ENCODE measurements around the gene TMEM145.

The TMEM145 gene

GRCh38 chr19:42277821-42278451 is 35.2 kb upstream of the TMEM145 start:
- DNase-seq (ENCODE audit: low spot score) (no peak), FAIRE-seq (no peak)

DNA sequence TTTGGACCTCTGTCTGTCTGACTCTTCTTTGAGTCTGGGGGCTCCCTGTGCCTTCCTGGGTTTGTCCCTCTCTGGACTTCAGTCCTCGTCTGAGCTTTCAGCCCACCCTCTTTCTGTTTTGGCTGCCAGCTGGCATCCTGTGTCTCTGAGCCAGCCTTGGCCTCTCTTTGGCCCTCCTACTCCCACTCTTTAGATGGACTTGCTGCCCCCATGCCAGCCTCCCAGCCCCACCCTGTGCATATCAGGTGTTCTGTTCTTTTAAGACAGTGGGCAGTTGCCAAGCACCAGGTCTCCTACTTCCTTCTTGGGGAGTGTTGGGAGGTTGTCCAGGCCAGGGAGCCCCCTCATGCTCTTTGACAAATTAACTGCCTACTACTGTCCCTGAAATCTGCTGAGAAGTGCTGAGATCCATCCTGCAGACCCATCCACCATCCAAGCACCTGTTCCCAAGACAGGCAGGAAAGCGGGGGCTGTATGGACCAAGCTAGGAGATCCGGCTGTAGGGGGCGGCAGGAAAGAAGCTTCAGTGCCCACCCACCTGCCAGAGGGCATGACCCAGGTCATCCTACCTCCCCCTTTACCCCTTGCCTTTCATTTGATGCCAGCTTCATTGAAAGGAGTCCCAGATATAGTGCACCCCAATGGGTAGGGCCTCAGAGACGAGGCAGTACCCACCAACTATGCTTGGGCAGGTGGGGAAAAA is 34.5 kb upstream of the TMEM145 start:
- FAIRE-seq (no peak), DNase-seq (ENCODE audit: low spot score) (no peak)

DNA sequence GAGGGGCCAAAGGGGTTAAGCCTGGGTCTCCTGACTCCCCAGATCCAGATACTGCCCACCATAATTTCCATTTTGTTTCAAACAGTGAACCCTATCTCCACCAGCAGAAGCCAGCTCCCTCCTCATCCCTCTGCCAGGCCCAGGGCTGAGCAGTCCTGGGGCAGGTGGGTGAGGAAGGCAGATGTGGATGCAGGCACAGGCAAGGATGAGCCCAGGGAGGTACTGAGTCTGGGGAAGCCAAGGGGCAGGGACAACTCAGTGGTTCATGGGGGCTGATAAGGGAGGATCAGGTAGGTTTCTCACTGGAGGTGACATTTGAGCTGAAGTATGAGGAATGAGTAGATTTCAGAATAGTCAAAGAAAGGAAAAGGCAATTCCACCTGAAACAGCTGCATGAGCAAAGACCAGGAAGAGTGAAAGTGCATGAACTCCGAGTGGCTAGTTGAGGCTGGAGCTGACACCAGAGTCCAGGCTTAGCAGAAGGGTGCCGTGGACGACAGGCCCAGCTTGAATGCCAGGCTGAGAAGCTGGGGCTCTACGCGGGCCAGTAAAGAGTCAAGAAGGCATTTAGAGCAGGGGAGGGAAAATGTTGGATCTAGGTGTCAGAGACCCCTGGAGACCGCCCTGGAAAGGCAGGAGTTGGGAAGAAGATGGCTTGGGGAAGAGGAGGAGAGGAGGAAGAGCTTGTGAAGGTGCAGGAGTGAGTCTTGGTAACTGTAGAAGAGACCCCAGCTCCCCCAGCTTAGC is 33.8 kb upstream of the TMEM145 start:
- no peak for FAIRE-seq
- DNase-seq (ENCODE audit: low spot score) = no peak

DNA sequence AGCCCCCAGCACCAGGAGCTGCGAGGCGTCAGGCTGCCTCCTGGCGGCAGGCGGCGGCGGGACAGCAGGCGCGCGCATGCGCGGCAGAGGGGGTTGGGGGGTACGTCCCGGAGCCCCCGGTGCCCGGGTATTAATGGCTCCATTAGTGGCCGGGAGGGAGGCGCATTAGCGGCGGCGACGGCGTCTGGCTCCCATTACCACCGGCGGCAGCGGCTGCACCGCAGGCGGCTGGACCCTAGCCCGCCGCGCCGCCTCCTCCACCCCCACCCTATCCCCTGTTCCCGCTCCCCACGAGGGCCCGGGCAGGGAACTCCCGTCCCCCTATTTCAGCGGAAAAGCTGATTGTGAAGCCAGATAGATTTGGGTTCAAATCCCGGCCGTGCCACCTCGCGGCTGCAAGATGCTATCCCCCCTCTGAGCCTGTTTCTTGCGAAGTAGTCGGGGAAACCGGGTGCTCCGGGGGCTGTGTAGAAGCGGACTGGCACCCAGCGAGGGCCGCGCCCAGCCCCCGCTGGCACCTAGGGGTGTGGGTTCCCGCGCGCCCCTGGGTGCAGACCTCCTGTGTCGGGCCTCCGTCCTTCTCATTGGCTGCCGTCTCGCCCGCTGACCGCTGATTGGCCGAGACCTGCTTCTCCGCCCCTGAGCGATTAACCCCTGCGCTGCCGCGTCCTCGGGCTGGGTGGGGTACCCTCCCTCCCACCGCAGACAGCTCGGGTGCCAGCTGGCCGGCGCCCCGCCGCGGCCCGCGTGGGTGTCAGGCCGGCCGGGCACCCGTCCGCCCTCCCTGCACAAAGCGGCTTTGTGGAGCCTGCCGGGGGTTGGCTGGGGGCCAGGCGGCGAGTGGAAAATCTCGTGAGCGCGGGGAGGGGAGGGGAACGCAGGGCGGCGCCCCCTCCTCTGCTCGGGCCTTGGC is 33.0 kb upstream of the TMEM145 start:
- DNase-seq (ENCODE audit: low spot score) (peak; percentile 95), FAIRE-seq (peak; percentile 80)

GRCh38 chr19:42280815-42281145 is 32.3 kb upstream of the TMEM145 start:
- FAIRE-seq (no peak), DNase-seq (ENCODE audit: low spot score) (peak; percentile 57)

DNA sequence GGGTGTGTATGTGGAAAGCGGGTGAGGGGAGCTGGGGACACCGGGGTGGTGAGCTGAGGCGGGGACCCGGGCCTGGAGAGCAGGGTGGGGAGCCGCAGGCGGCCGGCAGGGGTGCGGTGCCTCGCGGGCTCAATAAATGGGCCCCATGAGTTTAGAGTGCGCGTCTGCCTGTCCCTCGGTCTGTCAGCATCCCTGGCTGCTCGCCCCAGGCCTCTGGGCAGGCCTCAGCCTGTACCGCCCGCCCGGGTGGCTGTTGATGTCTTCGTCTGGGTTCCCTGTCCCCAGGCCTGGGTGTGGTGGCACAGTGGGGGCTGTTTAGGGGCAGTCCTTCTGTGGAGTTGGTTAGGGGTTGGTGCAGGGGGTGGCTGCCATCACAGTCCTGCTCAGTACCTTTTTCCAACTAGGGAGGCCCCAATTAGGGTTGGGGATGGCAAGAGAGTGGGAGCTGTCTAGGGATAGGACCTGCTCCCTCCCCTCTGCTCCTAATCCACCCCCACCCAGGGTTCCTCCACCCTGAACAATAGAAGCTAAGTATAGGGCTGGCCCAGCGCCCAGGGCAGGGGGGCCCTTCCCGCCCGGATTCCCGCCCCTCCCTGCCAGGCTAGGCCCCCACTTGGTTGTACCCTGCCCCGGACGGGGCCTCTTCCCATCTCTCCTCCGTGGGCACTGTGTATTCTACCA is 31.8 kb upstream of the TMEM145 start:
- DNase-seq (ENCODE audit: low spot score) = peak; percentile 70
- FAIRE-seq = no peak

- peak; percentile 90 for FAIRE-seq
- peak; percentile 74 for DNase-seq (ENCODE audit: low spot score)
These were observed 31.0 kb upstream of the TMEM145 start for GRCh38 chr19:42281827-42282762.

GRCh38 chr19:42282819-42283187 is 30.3 kb upstream of the TMEM145 start:
- no peak for FAIRE-seq
- no peak for DNase-seq (ENCODE audit: low spot score)

- FAIRE-seq = peak; percentile 99
- peak; percentile 94 for DNase-seq (ENCODE audit: low spot score)
These were observed 29.7 kb upstream of the TMEM145 start for GRCh38 chr19:42283188-42284065.

- DNase-seq (ENCODE audit: low spot score) = peak; percentile 91
- no peak for FAIRE-seq
These were observed 29.0 kb upstream of the TMEM145 start for GRCh38 chr19:42284066-42284501.

DNA sequence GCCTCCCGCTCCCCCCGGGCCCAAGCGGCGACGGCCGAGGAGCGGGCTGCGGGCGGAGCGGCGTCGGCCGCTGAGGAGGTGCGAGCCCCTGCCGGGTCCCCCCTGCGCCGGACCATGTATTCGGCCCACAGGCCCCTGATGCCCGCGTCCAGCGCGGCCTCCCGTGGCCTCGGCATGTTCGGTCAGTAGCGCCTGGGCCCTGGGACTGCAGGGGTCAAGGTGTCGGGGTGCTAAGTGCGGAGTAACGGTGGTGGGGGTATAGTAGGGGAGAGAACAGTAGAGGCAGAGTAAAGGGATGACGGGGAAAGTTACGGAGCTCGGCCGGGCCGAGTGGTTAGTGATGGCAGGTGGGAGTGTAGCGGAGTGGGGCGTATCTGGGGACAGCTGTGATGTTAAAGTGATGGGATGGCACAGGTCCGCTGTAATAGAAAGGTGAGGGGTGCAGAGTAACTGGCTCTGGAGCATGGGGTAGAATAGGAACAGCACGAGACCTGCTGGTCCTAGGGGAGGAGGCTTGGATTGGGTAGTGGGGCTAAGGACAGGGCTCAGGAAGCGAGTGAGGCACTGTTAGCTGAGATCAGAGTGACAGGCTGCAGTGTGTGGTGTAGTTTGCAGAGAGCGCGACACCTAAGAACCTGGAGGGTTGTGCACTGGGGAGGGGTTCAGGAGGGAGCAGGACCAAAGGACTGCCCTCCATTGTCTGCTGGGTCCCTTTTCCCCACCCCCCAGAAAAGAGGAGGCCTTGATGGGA is 28.3 kb upstream of the TMEM145 start:
- FAIRE-seq (peak; percentile 27), DNase-seq (ENCODE audit: low spot score) (no peak)

DNA sequence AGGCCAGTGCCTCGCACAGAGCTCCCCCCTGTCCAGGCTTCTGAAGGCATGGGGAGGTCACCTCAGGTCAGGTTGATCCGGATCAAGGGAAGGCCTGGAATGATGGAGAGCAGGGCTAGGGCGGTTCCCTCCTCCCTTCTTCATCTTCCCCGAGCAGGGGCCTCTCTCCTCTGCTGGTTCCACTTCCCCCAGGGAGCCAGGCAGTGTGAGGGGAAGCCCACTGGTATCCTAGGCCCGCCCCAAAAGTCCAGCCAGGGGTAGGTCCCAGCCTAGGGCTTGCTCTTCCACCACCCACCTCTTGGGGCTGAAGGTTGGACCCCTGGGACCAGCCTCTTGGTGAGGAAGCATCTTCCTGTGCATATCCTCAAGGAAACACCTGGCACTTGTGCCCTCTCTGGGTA is 27.6 kb upstream of the TMEM145 start:
- DNase-seq (ENCODE audit: low spot score) (no peak), FAIRE-seq (no peak)

- no peak for DNase-seq (ENCODE audit: low spot score)
- no peak for FAIRE-seq
These were observed 27.1 kb upstream of the TMEM145 start for GRCh38 chr19:42285988-42286348.

DNA sequence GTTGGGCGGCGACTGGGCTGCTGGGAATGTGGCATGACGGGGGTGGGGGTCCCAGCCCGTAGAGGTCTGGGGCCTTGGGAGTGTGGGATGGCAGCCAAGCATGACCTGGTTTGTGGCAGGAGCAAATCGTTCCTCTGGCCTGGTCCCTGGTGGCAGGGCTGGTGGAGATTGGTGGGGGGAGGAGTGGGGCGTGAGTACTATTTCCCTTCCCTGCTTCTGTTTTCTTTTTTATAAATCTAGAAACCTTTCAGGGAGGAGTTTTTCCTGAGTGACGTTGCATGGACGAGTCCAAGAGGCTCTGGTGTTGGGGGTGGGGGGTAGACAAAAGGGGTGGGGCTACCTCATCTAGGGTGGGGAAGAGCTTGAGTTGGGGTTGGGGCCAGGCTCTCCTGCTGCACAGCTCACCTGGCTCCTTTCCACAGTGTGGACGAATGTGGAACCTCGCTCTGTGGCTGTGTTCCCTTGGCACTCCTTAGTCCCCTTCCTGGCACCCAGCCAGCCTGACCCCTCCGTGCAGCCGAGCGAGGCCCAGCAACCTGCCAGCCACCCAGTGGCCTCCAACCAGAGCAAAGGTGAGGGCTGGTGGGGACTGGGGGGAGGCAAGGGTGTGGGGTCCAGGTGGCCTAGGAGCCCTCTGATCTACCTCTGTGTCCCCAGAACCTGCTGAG is 26.6 kb upstream of the TMEM145 start:
- DNase-seq (ENCODE audit: low spot score) (no peak), FAIRE-seq (no peak)

DNA sequence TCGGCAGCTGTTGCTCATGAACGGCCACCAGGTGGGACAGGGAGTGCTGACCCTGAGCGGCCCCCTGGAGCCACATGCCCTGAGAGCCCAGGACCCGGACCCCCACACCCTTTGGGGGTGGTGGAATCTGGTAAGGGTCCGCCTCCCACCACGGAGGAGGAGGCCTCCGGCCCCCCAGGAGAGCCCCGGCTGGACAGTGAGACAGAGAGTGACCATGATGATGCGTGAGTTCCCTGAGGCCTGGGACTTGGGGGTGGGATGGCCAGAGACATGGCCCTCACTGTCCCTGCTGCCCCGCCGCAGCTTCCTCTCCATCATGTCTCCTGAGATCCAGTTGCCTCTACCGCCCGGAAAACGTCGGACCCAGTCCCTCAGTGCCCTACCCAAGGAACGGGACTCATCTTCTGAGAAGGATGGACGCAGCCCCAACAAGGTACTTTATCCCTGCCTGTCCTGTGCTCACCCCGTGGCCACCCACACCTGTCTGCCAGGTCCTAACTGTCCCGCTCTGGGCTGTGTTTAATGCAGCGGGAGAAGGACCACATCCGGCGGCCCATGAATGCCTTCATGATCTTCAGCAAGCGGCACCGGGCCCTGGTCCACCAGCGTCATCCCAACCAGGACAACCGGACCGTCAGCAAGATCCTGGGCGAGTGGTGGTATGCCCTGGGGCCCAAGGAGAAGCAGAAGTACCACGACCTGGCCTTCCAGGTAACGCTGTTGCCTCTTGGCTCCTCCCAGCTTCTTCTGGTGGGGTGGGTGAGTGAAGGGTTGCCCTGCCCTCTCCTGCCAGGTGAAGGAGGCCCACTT is 25.9 kb upstream of the TMEM145 start:
- peak; percentile 37 for FAIRE-seq
- no peak for DNase-seq (ENCODE audit: low spot score)

GRCh38 chr19:42287827-42288107 is 25.3 kb upstream of the TMEM145 start:
- no peak for FAIRE-seq
- DNase-seq (ENCODE audit: low spot score) = no peak

GRCh38 chr19:42288387-42288786 is 24.7 kb upstream of the TMEM145 start:
- no peak for FAIRE-seq
- no peak for DNase-seq (ENCODE audit: low spot score)
